Keratinocyte (primary cell): Measurements from ENCODE around the gene DGAT2L6. TPM values are rescaled to one million over a fixed set of nuclear protein-coding genes. Genes with fewer than 3 reads are reported as not detected.

Source experiments
- DNase-seq: peaks from one replicate; pipeline ENCODE4 v3.0.0-alpha.2; 2011; ENCODE audit warnings: low read depth, missing footprints, low spot score
- FAIRE-seq: peaks from 2 replicates; lab custom pipeline; 2011; peaks lifted over from hg19 to GRCh38; lab: Jason Lieb, UNC
- H2AFZ ChIP-seq: 2 replicates; pipeline ENCODE4 v1.6.0; 2012; ENCODE audit warnings: low read length, control low read depth, inconsistent platforms; ENCODE audit not compliant: control insufficient read depth
- H3K27ac ChIP-seq: 2 replicates; pipeline ENCODE4 v1.5.1; 2011; ENCODE audit warnings: low read length; ENCODE audit not compliant: control insufficient read depth, insufficient read depth
- H3K27me3 ChIP-seq: 3 replicates; pipeline ENCODE4 v1.6.0; 2011; ENCODE audit warnings: low read length; ENCODE audit not compliant: control insufficient read depth, insufficient read depth; ENCODE audit errors: extremely low read depth
- H3K36me3 ChIP-seq, 2 experiments: 2 replicates in 1 of 2; 3 replicates in 1 of 2; pipeline ENCODE4 v1.5.1; 2011; ENCODE audit warnings: low read length in 2 of 2, mild to moderate bottlenecking in 1 of 2; ENCODE audit not compliant: control insufficient read depth in 2 of 2, insufficient read depth in 2 of 2; ENCODE audit errors: extremely low read depth in 1 of 2
- H3K4me1 ChIP-seq: 3 replicates; pipeline ENCODE4 v1.5.1; 2011; ENCODE audit warnings: low read length; ENCODE audit not compliant: control insufficient read depth, insufficient read depth; ENCODE audit errors: extremely low read depth
- H3K4me2 ChIP-seq: 3 replicates; pipeline ENCODE4 v1.6.0; 2011; ENCODE audit warnings: low read depth, low read length; ENCODE audit not compliant: control insufficient read depth, insufficient read depth; ENCODE audit errors: extremely low read depth
- H3K4me3 ChIP-seq, 3 experiments: fragments of 200-600 bp in 1 of 3; sonication (generic) in 1 of 3; 2 replicates in 2 of 3; 3 replicates in 1 of 3; pipeline ENCODE4 v1.5.1; 2011 to 2016; ENCODE audit warnings: low read length in 3 of 3, mild to moderate bottlenecking in 3 of 3, control low read depth in 2 of 3, inconsistent platforms in 1 of 3, low read depth in 1 of 3, mixed read lengths in 1 of 3, mixed run types in 1 of 3, moderate library complexity in 1 of 3; ENCODE audit not compliant: control insufficient read depth in 2 of 3, insufficient read depth in 2 of 3; ENCODE audit errors: extremely low read depth in 1 of 3
- H3K79me2 ChIP-seq: 2 replicates; pipeline ENCODE4 v1.6.0; 2012; ENCODE audit warnings: low read length; ENCODE audit not compliant: control insufficient read depth, insufficient read depth
- H3K9ac ChIP-seq: 3 replicates; pipeline ENCODE4 v1.6.0; 2011; ENCODE audit warnings: low read length; ENCODE audit not compliant: control insufficient read depth, insufficient read depth; ENCODE audit errors: extremely low read depth
- H3K9me1 ChIP-seq: 3 replicates; pipeline ENCODE4 v1.6.0; 2011; ENCODE audit warnings: low read length; ENCODE audit not compliant: control insufficient read depth, insufficient read depth; ENCODE audit errors: extremely low read depth
- H3K9me3 ChIP-seq: 2 replicates; pipeline ENCODE4 v1.5.1; 2012; ENCODE audit warnings: low read depth, low read length; ENCODE audit not compliant: control insufficient read depth
- H4K20me1 ChIP-seq: 3 replicates; pipeline ENCODE4 v1.6.0; 2011; ENCODE audit warnings: low read length; ENCODE audit not compliant: control insufficient read depth, insufficient read depth; ENCODE audit errors: extremely low read depth
- CTCF ChIP-seq, 3 experiments: IDR thresholded peaks in 1 of 3; conservative IDR thresholded peaks in 1 of 3; optimal IDR thresholded peaks in 1 of 3; 2 replicates in 2 of 3; 3 replicates in 1 of 3; pipeline versions ENCODE3 to v1.5.1; 2011; ENCODE audit warnings: low read length in 3 of 3, mild to moderate bottlenecking in 3 of 3, moderate library complexity in 2 of 3, control low read depth in 1 of 3, inconsistent platforms in 1 of 3; ENCODE audit not compliant: insufficient read depth in 2 of 3; ENCODE audit errors: extremely low read depth in 1 of 3
- EZH2 ChIP-seq: IDR thresholded peaks from one replicate; pipeline ENCODE4 v1.6.1; 2012; ENCODE audit warnings: inconsistent platforms, mild to moderate bottlenecking, low read length, moderate library complexity
- dilution Hi-C: fragments of 300-500 bp; cut with MboI; formaldehyde crosslinking; loops from one replicate; pipeline ENCODE4 v1.7.0; 2020; ENCODE audit warnings: low sequenced_read_pairs; ENCODE audit not compliant: extremely low pct_ligation_motif_present
- polyA plus RNA-seq, 5 experiments: library from polyadenylated mRNA; depleted of rRNA in 3 of 5; stranded (reverse) in 3 of 5; stranded (forward) in 1 of 5; unstranded in 1 of 5; fragments of >200 nt; gene quantifications; 1 replicate in 1 of 5; 2 replicates in 3 of 5; 3 replicates in 1 of 5; pipeline versions ENCODE4 v1.2.1 to v1.2.3, GENCODE V29; 2011 to 2012; ENCODE audit warnings: missing spikeins in 2 of 5, low read depth in 1 of 5, low replicate concordance in 1 of 5

The DGAT2L6 gene
- polyA plus RNA-seq, 1 donor (not counting 4 experiments of a cell fraction or from before 2014, with no cell fraction given): not detected

DNA sequence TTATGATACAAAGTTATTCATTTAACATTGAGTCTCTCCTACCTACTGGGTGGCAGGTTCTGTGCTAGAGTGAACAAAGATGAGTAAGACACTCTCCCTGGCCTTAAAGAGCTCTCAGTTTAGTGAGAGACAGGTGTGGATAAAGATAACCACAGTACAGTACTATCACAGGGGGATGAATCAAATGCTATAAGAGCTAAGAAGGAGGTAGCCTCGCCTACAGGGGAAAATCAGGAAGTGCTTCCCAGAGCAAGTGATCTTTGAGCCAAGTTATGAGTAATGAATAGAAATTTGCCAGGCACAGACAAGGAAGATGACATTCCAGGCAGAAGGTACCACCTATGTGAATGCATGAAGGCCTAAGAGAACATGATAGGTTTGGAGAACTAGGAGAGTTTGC is 47.5 kb upstream of the DGAT2L6 start:
- Histone ChIP-seq H3K4me2 (no peak overlapping the region), H2AFZ (no peak overlapping the region), H4K20me1 (no peaks in the 10 kb centered on the region), H3K9ac (no peak overlapping the region), H3K27ac (no peak overlapping the region), H3K4me1 (peaks cover 7% of the 10 kb centered on the region), H3K27me3 (no peaks in the 10 kb centered on the region), H3K79me2 (peaks cover 10% of the 10 kb centered on the region), H3K9me1 (no peaks in the 10 kb centered on the region), H3K4me3 (no peak overlapping the region), H3K36me3 (no peaks in the 10 kb centered on the region), H3K9me3 (no peaks in the 10 kb centered on the region)
- DNase-seq (no peak), FAIRE-seq (no peak)
- dilution Hi-C loops: no loop called here
- no peak for TF ChIP-seq EZH2
- peak; percentile 7 to 16 (median 10) for TF ChIP-seq CTCF (optimal IDR thresholded peaks at IDR 0.05 in 1 of 3, IDR thresholded peaks at IDR 0.05 in 1 of 3, conservative IDR thresholded peaks at IDR 0.05 in 1 of 3; ENCODE audit: extremely low read depth in 1 of 3, insufficient read depth in 2 of 3, low read length in 3 of 3)

DNA sequence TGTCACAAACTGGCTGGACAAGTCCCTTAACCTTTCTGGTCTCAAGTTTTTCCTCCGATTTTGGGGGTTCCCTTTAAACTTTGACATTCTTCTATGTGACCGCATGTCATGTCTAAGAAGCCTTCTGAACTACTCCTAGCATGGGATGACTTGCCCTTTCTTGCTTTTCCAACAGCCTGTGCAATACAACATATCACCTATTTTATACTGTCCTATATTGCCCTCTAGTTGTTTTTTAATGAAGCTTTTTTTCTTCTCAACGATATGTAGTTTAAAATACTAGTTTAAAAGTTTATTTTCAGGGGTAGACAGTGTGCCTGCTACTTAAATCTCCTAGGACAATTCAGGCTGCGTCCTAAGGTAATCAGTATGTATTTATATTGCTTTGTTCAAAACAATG is 45.1 kb upstream of the DGAT2L6 start:
- no peak for DNase-seq

More for the DNA sequence above, 45.1 kb upstream of the DGAT2L6 start:
- no peak overlapping the region for H2AFZ ChIP-seq
- TF ChIP-seq CTCF (optimal IDR thresholded peaks at IDR 0.05 in 1 of 3, IDR thresholded peaks at IDR 0.05 in 1 of 3, conservative IDR thresholded peaks at IDR 0.05 in 1 of 3; ENCODE audit: extremely low read depth in 1 of 3, insufficient read depth in 2 of 3, low read length in 3 of 3) (no peak), EZH2 (no peak)
- H3K79me2 ChIP-seq: peaks cover 18% of the 10 kb centered on the region
- no peak overlapping the region for H3K9ac ChIP-seq
- FAIRE-seq: no peak
- dilution Hi-C loops: no loop called here
- no peaks in the 10 kb centered on the region for H3K27me3 ChIP-seq
- no peak overlapping the region for H3K4me3 ChIP-seq
- H3K4me2 ChIP-seq: no peak overlapping the region
- H3K4me1 ChIP-seq: peaks cover 10% of the 10 kb centered on the region
- no peaks in the 10 kb centered on the region for H3K36me3 ChIP-seq
- H3K9me1 ChIP-seq: no peaks in the 10 kb centered on the region
- no peaks in the 10 kb centered on the region for H4K20me1 ChIP-seq
- no peaks in the 10 kb centered on the region for H3K9me3 ChIP-seq
- H3K27ac ChIP-seq: no peak overlapping the region
